Measurements from ENCODE around the gene ATF7IP2. TPM values are rescaled to one million over a fixed set of nuclear protein-coding genes. Genes with fewer than 3 reads are reported as not detected.
A peak's percentile ranks its signal among the peaks of the same experiment; 100 is the strongest.

The ATF7IP2 gene
- total and polyA plus RNA-seq, 2 of the 13 experiments (the other 11 are each of a cell fraction or from before 2014, with no cell fraction given), result 117 to 217 TPM

DNA sequence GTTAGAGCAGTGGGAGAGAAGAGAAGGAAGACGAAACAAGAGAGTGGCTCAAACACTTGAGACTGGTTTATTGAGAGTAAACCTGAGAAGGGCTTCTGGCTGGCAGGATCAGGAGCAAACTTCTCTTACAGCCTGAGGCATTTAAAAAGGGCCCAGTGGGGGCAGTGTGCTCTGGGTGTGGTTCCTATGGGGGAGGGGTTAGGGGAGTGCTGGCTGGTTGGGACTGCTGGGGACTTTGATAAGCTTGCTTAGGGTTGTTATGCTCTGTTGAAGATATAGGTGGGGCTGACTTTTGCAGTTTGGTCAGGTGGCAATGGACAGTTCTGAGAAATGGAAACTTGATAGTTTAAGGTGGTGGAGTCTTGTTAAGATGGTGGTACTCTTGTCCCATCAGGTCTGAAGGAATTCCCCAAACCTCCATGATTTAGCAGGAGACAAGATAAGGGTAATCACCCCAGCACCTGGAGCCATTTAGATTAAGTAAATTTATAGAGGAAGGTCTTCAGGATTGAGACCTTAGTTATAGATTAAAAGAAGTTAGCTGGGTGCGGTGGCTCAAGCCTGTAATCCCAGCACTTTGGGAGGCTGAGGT is 115.3 kb downstream of the ATF7IP2 start:
- H4K20me1 ChIP-seq (ENCODE audit: insufficient read depth, low read length), result no peaks in the 10 kb centered on the region
- H3K27ac ChIP-seq (ENCODE audit: extremely low read length, insufficient read depth, low read length), result no peak overlapping the region
- POLR2A ChIA-PET, result no interaction called here
- H3K36me3 ChIP-seq (replicated peaks in 1 of 2; ENCODE audit: control insufficient read depth in 1 of 2, insufficient read depth in 2 of 2, low read length in 2 of 2), result no peaks in the 10 kb centered on the region
- DNase-seq (ENCODE audit: low spot score) (peak; percentile 50), FAIRE-seq (no peak), ATAC-seq (peak; percentile 76)
- H3K9ac ChIP-seq (ENCODE audit: insufficient read depth, low read depth, low read length), result no peak overlapping the region
- 79% methylated on average over 2 of the region's 2 CpGs for WGBS (ENCODE audit: low lambda C conversion rate)
- intact Hi-C loops (cut with micrococcal nuclease; ENCODE audit: unreplicated experiment), result no loop called here
- H3K4me2 ChIP-seq (ENCODE audit: low read depth, low read length), result no peak overlapping the region
- H3K9me3 ChIP-seq (ENCODE audit: low read length), result no peaks in the 10 kb centered on the region
- CTCF ChIA-PET (ENCODE audit: low intra/inter-chr PET ratio, low total read pairs), result no interaction called here
- in situ Hi-C loops (cut with HindIII; ENCODE audit: extremely low pct_ligation_motif_present, low pct_unique_long_range_greater_than_20kb), result no loop called here
- H3K4me1 ChIP-seq (ENCODE audit: insufficient read depth, low read length), result peaks cover 14% of the 10 kb centered on the region; the same call in 1 of the 2 replicates
- no peak overlapping the region for H2AFZ ChIP-seq (ENCODE audit: low read length)
- no TSS peak for BruUV-seq (replicated peaks)
- no peaks in the 10 kb centered on the region for H3K79me2 ChIP-seq (ENCODE audit: insufficient read depth, low read length)
- TF ChIP-seq SRSF1 (optimal IDR thresholded peaks at IDR 0.05; ENCODE audit: low read depth, low read length) (no peak), ZNF614 (CRISPR knock-in tag; IDR thresholded peaks at IDR 0.05; ENCODE audit: borderline replicate concordance) (no peak), ZNF792 (CRISPR knock-in tag; IDR thresholded peaks at IDR 0.05) (no peak), HOXA3 (CRISPR knock-in tag; IDR thresholded peaks at IDR 0.05) (no peak), PLRG1 (conservative IDR thresholded peaks at IDR 0.05) (no peak), ZNF768 (CRISPR knock-in tag; IDR thresholded peaks at IDR 0.05) (no peak)
- TF ChIP-seq, protein P1, sequence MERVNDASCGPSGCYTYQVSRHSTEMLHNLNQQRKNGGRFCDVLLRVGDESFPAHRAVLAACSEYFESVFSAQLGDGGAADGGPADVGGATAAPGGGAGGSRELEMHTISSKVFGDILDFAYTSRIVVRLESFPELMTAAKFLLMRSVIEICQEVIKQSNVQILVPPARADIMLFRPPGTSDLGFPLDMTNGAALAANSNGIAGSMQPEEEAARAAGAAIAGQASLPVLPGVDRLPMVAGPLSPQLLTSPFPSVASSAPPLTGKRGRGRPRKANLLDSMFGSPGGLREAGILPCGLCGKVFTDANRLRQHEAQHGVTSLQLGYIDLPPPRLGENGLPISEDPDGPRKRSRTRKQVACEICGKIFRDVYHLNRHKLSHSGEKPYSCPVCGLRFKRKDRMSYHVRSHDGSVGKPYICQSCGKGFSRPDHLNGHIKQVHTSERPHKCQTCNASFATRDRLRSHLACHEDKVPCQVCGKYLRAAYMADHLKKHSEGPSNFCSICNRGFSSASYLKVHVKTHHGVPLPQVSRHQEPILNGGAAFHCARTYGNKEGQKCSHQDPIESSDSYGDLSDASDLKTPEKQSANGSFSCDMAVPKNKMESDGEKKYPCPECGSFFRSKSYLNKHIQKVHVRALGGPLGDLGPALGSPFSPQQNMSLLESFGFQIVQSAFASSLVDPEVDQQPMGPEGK (CRISPR knock-in tag; IDR thresholded peaks at IDR 0.05), result no peak
- TF ChIP-seq, protein P2, sequence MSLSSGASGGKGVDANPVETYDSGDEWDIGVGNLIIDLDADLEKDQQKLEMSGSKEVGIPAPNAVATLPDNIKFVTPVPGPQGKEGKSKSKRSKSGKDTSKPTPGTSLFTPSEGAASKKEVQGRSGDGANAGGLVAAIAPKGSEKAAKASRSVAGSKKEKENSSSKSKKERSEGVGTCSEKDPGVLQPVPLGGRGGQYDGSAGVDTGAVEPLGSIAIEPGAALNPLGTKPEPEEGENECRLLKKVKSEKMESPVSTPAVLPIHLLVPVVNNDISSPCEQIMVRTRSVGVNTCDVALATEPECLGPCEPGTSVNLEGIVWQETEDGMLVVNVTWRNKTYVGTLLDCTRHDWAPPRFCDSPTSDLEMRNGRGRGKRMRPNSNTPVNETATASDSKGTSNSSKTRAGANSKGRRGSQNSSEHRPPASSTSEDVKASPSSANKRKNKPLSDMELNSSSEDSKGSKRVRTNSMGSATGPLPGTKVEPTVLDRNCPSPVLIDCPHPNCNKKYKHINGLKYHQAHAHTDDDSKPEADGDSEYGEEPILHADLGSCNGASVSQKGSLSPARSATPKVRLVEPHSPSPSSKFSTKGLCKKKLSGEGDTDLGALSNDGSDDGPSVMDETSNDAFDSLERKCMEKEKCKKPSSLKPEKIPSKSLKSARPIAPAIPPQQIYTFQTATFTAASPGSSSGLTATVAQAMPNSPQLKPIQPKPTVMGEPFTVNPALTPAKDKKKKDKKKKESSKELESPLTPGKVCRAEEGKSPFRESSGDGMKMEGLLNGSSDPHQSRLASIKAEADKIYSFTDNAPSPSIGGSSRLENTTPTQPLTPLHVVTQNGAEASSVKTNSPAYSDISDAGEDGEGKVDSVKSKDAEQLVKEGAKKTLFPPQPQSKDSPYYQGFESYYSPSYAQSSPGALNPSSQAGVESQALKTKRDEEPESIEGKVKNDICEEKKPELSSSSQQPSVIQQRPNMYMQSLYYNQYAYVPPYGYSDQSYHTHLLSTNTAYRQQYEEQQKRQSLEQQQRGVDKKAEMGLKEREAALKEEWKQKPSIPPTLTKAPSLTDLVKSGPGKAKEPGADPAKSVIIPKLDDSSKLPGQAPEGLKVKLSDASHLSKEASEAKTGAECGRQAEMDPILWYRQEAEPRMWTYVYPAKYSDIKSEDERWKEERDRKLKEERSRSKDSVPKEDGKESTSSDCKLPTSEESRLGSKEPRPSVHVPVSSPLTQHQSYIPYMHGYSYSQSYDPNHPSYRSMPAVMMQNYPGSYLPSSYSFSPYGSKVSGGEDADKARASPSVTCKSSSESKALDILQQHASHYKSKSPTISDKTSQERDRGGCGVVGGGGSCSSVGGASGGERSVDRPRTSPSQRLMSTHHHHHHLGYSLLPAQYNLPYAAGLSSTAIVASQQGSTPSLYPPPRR (CRISPR knock-in tag; IDR thresholded peaks at IDR 0.05; ENCODE audit: borderline replicate concordance), result no peak
- TF ChIP-seq, protein P3, sequence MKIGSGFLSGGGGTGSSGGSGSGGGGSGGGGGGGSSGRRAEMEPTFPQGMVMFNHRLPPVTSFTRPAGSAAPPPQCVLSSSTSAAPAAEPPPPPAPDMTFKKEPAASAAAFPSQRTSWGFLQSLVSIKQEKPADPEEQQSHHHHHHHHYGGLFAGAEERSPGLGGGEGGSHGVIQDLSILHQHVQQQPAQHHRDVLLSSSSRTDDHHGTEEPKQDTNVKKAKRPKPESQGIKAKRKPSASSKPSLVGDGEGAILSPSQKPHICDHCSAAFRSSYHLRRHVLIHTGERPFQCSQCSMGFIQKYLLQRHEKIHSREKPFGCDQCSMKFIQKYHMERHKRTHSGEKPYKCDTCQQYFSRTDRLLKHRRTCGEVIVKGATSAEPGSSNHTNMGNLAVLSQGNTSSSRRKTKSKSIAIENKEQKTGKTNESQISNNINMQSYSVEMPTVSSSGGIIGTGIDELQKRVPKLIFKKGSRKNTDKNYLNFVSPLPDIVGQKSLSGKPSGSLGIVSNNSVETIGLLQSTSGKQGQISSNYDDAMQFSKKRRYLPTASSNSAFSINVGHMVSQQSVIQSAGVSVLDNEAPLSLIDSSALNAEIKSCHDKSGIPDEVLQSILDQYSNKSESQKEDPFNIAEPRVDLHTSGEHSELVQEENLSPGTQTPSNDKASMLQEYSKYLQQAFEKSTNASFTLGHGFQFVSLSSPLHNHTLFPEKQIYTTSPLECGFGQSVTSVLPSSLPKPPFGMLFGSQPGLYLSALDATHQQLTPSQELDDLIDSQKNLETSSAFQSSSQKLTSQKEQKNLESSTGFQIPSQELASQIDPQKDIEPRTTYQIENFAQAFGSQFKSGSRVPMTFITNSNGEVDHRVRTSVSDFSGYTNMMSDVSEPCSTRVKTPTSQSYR (CRISPR knock-in tag; IDR thresholded peaks at IDR 0.05; ENCODE audit: borderline replicate concordance), result peak; percentile 32; the same call in 1 of the 2 replicates
- TF ChIP-seq, protein P4, sequence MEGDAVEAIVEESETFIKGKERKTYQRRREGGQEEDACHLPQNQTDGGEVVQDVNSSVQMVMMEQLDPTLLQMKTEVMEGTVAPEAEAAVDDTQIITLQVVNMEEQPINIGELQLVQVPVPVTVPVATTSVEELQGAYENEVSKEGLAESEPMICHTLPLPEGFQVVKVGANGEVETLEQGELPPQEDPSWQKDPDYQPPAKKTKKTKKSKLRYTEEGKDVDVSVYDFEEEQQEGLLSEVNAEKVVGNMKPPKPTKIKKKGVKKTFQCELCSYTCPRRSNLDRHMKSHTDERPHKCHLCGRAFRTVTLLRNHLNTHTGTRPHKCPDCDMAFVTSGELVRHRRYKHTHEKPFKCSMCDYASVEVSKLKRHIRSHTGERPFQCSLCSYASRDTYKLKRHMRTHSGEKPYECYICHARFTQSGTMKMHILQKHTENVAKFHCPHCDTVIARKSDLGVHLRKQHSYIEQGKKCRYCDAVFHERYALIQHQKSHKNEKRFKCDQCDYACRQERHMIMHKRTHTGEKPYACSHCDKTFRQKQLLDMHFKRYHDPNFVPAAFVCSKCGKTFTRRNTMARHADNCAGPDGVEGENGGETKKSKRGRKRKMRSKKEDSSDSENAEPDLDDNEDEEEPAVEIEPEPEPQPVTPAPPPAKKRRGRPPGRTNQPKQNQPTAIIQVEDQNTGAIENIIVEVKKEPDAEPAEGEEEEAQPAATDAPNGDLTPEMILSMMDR (CRISPR knock-in tag; IDR thresholded peaks at IDR 0.05), result 0 out of 2 replicates have a peak, but pooled peaks have one; percentile 17
- 0 out of 5 replicates have a peak, but pooled peaks cover 0 to 4% of the 10 kb centered on the region in 2 experiments for H3K27me3 ChIP-seq (ENCODE audit: control insufficient read depth in 1 of 2, insufficient read depth in 2 of 2, low read length in 2 of 2)
- H3K4me3 ChIP-seq (replicated peaks in 1 of 3; ENCODE audit: insufficient read depth in 1 of 3, low read depth in 2 of 3, low read length in 3 of 3), result no peak overlapping the region
